Omental fat pad (tissue), 4 donors: ENCODE data around the gene RITA1. TPM values are rescaled to one million over a fixed set of nuclear protein-coding genes. Genes with fewer than 3 reads are reported as not detected.

ENCODE experiments used
- ATAC-seq: fragments of 150-250 bp; one replicate; pipeline ENCODE4 v1.9.1; 2016; ENCODE audit warnings: mild to moderate bottlenecking, moderate library complexity; ENCODE audit not compliant: low FRiP score
- DNase-seq: peaks from one replicate; pipeline ENCODE4 v3.0.0-alpha.2; 2019; ENCODE audit warnings: low spot score
- total RNA-seq, 4 donors: library from RNA; depleted of rRNA; stranded (reverse); fragments of >200 nt; gene quantifications; one replicate each; pipeline ENCODE4 v1.1.0, GENCODE V29; 2016
- TF ChIP-seq, protein P1 (sequence below), 3 donors: fragments of 450-650 bp; IDR thresholded peaks; one replicate each; pipeline ENCODE4 v1.5.1; 2016 to 2017; ENCODE audit warnings: antibody characterized with exemption in 3 of 3, mild to moderate bottlenecking in 3 of 3, moderate library complexity in 2 of 3

The RITA1 gene
- total RNA-seq, 4 donors from 2014 or later: 7.9 to 14.3 (median 11.5) TPM

DNA sequence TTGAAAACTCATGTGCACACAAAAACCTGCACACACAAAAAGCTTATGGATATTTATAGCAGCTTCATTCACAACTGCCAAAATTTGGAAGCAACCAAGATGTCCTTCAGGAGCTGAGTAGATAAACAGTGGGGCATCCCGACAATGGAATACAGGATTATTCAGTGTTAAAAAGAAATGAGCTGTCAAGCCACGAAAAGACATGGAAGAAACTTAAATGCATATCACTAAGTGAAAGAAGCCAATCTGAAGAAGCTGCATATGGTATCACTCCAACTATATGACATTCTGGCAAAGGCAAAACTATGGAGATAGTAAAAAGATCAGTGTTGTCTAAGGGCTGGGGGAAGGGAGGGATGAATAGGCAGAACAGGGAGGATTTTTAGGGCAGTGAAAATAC is 30.5 kb downstream of the RITA1 start:
- TF ChIP-seq, protein P1, sequence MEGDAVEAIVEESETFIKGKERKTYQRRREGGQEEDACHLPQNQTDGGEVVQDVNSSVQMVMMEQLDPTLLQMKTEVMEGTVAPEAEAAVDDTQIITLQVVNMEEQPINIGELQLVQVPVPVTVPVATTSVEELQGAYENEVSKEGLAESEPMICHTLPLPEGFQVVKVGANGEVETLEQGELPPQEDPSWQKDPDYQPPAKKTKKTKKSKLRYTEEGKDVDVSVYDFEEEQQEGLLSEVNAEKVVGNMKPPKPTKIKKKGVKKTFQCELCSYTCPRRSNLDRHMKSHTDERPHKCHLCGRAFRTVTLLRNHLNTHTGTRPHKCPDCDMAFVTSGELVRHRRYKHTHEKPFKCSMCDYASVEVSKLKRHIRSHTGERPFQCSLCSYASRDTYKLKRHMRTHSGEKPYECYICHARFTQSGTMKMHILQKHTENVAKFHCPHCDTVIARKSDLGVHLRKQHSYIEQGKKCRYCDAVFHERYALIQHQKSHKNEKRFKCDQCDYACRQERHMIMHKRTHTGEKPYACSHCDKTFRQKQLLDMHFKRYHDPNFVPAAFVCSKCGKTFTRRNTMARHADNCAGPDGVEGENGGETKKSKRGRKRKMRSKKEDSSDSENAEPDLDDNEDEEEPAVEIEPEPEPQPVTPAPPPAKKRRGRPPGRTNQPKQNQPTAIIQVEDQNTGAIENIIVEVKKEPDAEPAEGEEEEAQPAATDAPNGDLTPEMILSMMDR (IDR thresholded peaks at IDR 0.05): no peak
- DNase-seq (no peak), ATAC-seq (no peak)

DNA sequence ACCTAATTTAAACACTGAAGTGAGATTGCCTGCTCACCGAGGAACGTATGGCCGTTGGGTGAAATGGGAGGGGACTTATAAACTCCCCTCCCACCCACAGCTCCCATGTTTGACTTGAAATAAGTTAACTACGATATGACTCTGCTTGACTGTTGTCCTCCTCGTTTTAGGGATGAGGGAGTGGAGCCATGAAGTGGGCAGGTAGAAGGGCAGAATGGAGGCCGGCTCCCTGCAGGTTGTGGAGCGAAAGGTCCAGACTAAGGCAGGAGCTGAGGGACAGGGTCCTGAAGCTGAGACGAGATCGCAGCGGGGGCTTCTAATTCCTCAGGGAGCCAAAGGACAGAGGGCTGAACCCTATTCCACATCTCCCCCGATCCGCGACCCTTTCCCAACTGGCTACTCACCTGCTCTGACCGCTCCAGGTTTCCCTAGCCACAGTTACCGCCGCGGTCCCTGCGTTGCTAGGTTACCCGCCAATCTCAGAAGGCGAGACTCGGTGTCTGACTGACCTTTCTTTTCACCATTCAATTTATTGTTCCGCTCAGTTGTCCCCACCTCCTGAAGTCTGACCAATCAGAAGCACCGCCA is 35.2 kb downstream of the RITA1 start:
- TF ChIP-seq, protein P1 (IDR thresholded peaks at IDR 0.05): no peak
- no peak for ATAC-seq
- no peak for DNase-seq

DNA sequence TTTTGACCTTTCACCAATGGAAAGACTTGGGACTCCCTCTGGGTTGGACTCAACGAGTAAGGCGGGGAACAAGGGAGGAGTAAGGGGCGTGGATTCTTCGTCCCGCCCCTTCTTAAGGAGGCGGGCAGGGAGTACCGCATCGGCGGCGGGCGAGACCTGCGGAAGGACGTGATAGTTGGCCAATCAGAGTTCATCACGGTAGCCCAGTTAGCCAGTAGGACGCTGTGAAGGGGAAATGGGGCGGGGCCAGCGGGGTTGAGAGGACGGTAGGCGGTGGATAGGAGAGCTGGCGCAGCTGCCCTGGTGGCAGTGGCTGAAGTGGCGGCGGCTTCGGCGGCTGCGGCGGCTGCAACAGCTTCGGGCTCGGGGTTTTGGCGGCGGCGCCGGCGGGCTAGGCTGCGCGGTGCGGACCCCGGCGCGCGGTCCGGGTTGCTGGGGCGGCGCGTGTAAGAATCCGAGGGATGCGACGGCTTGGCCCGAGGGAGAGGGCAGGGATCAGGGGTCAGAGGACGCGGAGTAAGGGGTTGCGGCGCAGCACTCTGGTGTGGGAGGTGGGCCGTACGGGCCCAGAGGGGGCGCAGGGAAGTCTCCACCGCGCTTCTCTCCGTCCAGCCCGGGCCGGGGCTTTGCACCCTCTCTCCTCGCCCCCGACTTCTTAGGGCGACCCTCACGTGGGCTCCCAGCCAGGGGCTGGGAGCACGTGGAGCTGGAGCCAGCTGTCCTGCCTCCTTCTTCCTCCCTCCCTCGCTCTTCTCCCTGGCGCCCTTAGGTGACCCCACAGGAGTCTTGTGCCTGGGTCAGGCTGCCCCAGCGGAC is 35.9 kb downstream of the RITA1 start, which contains the start of gene TPCN1:
TPCN1 (plus strand) TSS at position 284 of the 816 bp plus-strand sequence. CDS start 5,389 bp downstream, outside the sequence.
- peak; percentile 100 for ATAC-seq
- TF ChIP-seq, protein P1 (IDR thresholded peaks at IDR 0.05): no peak
- peak; percentile 94 for DNase-seq

DNA sequence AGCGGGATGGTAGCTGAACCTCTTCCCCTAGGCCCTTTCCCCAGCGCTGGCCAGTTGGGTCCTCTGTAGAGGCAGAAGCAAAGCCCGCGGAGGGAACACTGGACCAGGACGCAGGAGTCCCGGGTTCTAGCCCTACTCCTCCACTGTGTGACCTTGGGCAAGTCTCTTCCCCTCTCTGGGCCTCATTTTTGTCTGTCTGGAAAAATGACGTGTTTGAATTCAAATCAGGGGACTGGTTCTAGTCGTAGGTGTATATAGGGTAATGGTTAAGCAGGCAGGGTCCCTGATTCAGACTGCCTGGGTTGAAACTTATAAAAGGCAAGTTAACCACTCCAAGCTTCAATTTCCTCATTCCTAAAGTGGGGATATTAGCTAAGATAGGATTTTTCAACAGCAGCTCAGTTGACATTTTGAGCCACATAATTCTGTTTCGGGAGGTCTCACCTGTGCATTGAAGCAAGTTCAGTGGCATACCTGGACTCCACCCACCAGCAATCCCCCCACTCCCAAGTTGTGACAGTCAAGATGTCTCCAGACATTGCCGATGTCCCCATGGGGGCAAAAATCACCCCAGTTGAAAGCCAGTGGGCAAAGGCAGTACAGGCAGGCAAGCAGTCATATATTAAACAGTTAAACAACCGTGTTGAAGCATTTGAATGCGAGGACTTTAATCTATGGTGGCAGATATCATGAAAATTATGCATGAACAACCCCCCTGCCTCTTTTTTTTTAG is 36.6 kb downstream of the RITA1 start:
- no peak for ATAC-seq
- no peak for DNase-seq
- TF ChIP-seq, protein P1 (IDR thresholded peaks at IDR 0.05): no peak

DNA sequence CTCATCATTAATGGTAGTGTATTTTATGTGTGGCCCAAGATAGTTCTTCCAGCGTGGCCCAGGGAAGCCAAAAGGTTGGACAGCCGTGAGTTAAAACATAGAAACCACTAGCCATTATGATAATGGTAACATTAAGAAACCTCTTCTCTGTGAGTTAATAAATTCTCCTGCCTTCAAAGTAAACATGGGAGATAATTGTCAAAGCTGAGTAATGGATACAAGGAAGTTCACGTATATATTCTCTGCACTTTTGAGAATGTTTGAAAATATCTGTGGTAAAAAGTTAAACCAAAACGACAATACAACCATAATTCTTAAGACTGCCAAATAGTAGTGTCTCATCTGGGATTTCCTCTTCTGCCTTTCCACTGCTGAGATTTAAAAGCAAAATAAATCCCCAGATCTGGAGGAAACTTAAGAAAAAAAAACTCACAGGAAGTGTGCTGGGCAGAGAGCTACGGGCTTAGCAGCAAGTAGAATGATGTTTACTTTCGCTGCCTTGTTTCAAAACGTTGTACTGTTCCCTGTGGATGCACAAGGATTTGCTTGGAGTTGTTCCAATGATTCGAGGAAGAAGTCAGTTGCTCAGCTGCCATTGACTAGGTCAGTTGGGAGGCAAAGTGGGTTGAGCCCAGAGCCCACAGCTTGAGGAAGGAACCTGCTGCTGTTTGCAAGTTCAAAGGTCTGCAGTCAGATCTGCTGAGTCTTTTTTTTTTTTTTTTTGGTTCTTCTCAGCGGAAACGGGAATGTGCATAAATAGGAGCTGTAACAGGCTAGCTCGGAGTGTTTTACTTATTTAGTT is 37.4 kb downstream of the RITA1 start:
- no peak for DNase-seq
- TF ChIP-seq, protein P1 (IDR thresholded peaks at IDR 0.05): no peak

DNA sequence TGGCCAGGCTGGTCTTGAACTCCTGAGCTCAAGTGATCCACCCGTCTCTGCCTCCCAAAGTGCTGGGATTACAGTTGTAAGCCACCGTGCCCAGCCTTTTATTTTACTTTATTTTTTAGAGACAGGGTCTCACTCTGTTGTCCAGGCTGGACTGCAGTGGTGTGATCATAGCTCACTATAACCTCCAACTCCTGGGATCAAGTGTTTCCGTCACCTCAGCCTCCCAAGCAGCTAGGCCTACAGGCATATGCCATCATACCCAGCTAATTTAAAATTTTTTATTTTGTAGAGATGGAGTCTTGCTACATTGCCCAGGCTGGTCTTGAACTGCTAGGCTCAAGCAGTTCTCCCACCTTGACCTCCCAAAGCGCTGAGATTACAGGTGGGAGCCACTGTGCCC is 39.4 kb downstream of the RITA1 start:
- ATAC-seq (no peak), DNase-seq (no peak)
- TF ChIP-seq, protein P1 (IDR thresholded peaks at IDR 0.05): no peak

More for the DNA sequence above, 37.4 kb downstream of the RITA1 start:
- ATAC-seq: peak; percentile 17
